RWPE2 (cell line): Measurements from ENCODE around the gene VAMP4.

Source experiments
- ATAC-seq: fragments of 200-7000 bp; cut with Tn5 transposase; 3 replicates; pipeline ENCODE4 v1.9.1; 2021; ENCODE audit warnings: low read depth
- DNase-seq: peaks from one replicate; pipeline ENCODE4 v3.0.0-alpha.2; 2020; ENCODE audit warnings: low spot score
- H3K27ac ChIP-seq: fragments of 450-650 bp; 2 replicates; pipeline ENCODE4 v1.5.1; 2017; ENCODE audit warnings: mild to moderate bottlenecking; ENCODE audit not compliant: poor library complexity, severe bottlenecking
- H3K27me3 ChIP-seq: fragments of 250-450 bp; sonication (Bioruptor Pico); 2 replicates; pipeline ENCODE4 v1.5.1; 2021; ENCODE audit warnings: mild to moderate bottlenecking, moderate library complexity; ENCODE audit not compliant: insufficient read depth, poor library complexity, severe bottlenecking
- H3K36me3 ChIP-seq: fragments of 250-450 bp; sonication (Bioruptor Pico); 2 replicates; pipeline ENCODE4 v1.5.1; 2020; ENCODE audit warnings: low read depth, mild to moderate bottlenecking, moderate library complexity
- H3K4me1 ChIP-seq: fragments of 250-450 bp; sonication (Bioruptor Pico); 2 replicates; pipeline ENCODE4 v1.5.1; 2021; ENCODE audit warnings: mild to moderate bottlenecking, moderate library complexity; ENCODE audit not compliant: insufficient read depth, poor library complexity, severe bottlenecking
- H3K4me3 ChIP-seq: fragments of 250-450 bp; sonication (Bioruptor Pico); 2 replicates; pipeline ENCODE4 v1.5.1; 2021; ENCODE audit warnings: mild to moderate bottlenecking, moderate library complexity; ENCODE audit not compliant: severe bottlenecking
- H3K9me3 ChIP-seq: fragments of 250-450 bp; sonication (Bioruptor Pico); 2 replicates; pipeline ENCODE4 v1.5.1; 2021; ENCODE audit warnings: mild to moderate bottlenecking, moderate library complexity; ENCODE audit not compliant: severe bottlenecking
- TF ChIP-seq, protein P1 (sequence below): fragments of 450-650 bp; IDR thresholded peaks from one replicate; pipeline ENCODE4 v1.5.1; 2017; ENCODE audit warnings: mild to moderate bottlenecking, moderate library complexity; ENCODE audit not compliant: poor library complexity, severe bottlenecking

The VAMP4 gene, protein sequence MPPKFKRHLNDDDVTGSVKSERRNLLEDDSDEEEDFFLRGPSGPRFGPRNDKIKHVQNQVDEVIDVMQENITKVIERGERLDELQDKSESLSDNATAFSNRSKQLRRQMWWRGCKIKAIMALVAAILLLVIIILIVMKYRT

DNA sequence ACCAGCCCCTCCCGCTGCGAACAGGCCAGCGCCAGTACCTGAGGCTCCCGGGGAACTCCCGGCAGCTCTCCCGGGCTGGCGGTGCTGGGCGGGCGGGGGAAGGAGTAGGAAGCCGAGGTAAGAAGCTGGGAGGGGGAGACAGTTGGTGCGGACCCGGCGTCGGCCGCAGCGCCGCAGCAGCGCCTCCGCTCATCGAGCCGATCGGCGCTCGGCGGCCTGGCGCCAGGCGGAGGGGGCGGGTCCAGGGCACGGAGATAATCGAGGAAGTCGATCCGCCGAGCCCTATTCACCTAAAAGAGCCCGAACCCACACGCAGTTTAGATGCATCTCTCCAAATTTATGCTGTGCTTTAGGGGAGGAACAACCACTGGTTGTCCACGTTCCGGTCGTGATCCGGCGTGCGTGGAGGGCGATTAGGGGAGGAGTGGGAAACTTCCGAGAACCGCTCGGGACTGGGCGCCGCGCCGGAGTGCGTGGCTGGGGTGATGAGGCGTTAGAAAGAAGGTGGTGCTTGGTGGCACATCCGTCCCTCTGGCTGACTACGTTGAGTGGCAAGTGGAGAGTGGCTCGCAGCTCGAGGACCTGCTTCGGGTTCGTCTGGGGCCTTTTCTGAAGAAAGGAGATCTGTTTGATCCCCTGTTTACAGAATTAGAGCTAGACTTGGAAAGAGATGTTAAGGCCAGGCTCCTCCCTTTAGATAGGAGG, at the start of gene VAMP4:
VAMP4 (minus strand) TSS at position 194 of the 705 bp plus-strand sequence. CDS start 3,651 bp downstream, outside the sequence.
- Histone ChIP-seq H3K4me1 (peaks cover 24% of the 10 kb centered on the region), H3K27ac (peak within 1 kb of the TSS; percentile 86), H3K36me3 (peaks cover 15% of the 10 kb centered on the region), H3K9me3 (no peaks in the 10 kb centered on the region), H3K27me3 (no peaks in the 10 kb centered on the region), H3K4me3 (peak within 1 kb of the TSS; percentile 81)
- TF ChIP-seq, protein P1, sequence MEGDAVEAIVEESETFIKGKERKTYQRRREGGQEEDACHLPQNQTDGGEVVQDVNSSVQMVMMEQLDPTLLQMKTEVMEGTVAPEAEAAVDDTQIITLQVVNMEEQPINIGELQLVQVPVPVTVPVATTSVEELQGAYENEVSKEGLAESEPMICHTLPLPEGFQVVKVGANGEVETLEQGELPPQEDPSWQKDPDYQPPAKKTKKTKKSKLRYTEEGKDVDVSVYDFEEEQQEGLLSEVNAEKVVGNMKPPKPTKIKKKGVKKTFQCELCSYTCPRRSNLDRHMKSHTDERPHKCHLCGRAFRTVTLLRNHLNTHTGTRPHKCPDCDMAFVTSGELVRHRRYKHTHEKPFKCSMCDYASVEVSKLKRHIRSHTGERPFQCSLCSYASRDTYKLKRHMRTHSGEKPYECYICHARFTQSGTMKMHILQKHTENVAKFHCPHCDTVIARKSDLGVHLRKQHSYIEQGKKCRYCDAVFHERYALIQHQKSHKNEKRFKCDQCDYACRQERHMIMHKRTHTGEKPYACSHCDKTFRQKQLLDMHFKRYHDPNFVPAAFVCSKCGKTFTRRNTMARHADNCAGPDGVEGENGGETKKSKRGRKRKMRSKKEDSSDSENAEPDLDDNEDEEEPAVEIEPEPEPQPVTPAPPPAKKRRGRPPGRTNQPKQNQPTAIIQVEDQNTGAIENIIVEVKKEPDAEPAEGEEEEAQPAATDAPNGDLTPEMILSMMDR, result no peak
- DNase-seq (peak; percentile 70), ATAC-seq (peak; percentile 70)

DNA sequence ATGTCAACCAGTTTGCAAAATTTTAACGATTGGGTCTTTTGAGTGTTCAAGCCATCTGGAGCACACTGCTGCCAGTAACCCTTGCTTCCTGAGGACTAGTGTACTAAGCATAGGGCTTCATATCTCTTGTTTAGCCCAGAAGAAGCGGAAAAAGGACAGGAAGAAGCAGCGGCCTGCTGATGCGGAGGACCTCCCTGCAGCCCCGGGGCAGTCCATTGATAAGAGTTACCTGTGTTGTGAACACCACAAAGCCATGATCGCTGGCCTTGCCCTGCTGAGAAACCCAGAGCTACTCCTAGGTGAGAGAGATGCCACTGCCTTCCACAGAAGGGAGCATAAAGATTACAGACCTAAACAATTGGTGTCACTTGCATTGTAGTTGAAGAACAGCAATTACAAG, 48.5 kb upstream of the VAMP4 start:
- Histone ChIP-seq H3K4me3 (no peak overlapping the region), H3K4me1 (peaks cover 9% of the 10 kb centered on the region), H3K9me3 (no peaks in the 10 kb centered on the region), H3K27ac (no peak overlapping the region), H3K36me3 (peaks cover 95% of the 10 kb centered on the region), H3K27me3 (no peaks in the 10 kb centered on the region)
- DNase-seq (no peak), ATAC-seq (no peak)
- TF ChIP-seq, protein P1, result no peak

DNA sequence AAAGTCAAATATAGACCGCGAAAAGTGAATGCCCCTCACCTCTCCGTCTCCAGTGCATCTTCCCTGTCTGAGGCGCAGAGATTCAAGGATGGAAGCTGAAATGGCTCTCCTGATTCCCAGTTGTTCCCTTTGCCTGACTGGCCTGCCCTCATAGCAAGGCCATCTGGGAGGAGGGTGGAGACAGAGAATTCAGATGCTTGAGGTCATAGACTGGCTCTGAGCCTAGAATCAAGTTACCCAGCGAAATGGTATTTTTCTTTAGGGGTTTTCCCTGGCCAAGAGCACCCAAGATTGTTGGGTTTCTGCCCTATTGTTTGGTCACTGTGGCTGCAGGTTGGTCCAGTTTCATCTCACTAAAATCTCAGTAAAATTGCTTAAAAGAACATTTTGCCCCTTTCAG, 46.8 kb upstream of the VAMP4 start:
- H3K4me1 ChIP-seq, result peaks cover 1% of the 10 kb centered on the region
- peaks cover 98% of the 10 kb centered on the region for H3K36me3 ChIP-seq
- no peaks in the 10 kb centered on the region for H3K27me3 ChIP-seq
- no peak overlapping the region for H3K4me3 ChIP-seq
- ATAC-seq (peak; percentile 54), DNase-seq (no peak)
- no peaks in the 10 kb centered on the region for H3K9me3 ChIP-seq
- TF ChIP-seq, protein P1, result no peak
- H3K27ac ChIP-seq, result no peak overlapping the region

DNA sequence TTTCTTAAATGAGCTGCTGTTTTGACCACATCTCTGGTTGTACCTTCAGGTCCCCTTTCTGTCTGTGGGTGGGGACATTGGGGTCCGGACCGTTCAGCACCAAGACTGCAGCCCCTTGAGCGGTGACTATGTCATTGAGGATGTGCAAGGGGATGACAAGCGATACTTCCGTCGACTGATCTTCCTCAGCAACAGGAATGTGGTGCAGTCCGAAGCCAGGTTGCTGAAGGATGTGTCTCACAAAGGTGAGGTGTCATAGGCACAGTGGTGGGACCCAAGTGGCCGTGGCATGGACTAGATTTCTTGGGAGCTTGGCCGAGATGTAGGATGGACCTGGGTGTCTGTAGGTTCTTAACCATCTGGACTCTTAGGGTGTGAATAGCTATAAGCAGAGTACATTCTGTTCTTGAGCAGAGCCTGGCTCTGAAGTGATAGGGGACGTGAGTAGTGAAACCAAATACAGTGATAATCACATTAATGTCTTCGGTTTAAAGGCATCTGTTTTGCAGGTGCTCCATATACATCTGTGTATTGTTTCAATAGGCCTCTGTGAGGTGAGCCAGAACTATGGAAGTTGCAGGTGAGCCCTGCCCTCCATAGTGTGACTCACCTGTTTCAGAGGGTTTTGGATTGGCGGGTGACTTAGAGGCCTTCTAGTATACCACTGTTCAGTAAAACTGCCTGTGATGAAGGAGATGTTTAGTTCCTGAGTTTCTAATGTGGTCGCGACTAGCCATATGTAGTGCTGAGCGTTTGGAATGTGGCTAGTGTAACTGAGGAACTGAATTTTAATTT, 46.0 kb upstream of the VAMP4 start:
- Histone ChIP-seq H3K27me3 (no peaks in the 10 kb centered on the region), H3K36me3 (peaks cover 95% of the 10 kb centered on the region), H3K9me3 (no peaks in the 10 kb centered on the region), H3K27ac (no peak overlapping the region), H3K4me1 (no peaks in the 10 kb centered on the region), H3K4me3 (no peak overlapping the region)
- ATAC-seq, result peak; percentile 64; the same call in 2 of the 3 replicates
- TF ChIP-seq, protein P1, result no peak
- DNase-seq, result no peak
